ENCODE results near the gene BCAS3. TPM values are rescaled to one million over a fixed set of nuclear protein-coding genes. Genes with fewer than 3 reads are reported as not detected.

The BCAS3 gene
- total RNA-seq, 4 donors from 2014 or later, result 13.0 to 27.8 (median 20.7) TPM

DNA sequence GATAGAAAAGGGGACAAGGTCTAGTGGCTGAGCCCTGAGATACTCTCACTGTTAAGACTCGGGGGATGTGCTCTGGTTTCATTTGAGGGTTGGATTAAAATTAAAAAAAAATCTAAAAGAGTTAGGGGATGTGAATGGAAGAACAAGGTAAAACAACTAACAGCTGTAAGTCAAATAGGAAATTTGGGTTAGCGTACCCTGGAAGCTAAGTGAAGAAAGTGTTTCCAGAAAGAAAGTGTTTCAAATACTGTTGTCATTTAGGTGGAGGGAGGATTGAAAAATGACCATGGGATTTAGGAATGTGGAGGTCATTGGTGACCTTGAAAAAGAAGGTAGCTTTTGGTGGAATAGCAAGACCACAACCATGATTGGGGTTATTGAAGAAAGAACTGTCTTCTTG lies 40.0 kb upstream of the BCAS3 start:
- no peak overlapping the region for H3K27ac ChIP-seq

GRCh38 chr17:60639019-60639330 lies 38.7 kb upstream of the BCAS3 start:
- no peaks in the 10 kb centered on the region for H3K27me3 ChIP-seq
- no peak overlapping the region for H3K4me3 ChIP-seq
- peaks cover 0 to 11% (median 3%) of the 10 kb centered on the region in 3 donors for H3K4me1 ChIP-seq
- WGBS, 2 donors, result 72 to 81% methylated on average over 4 of the region's 4 CpGs
- no peak for TF ChIP-seq POLR2A (IDR thresholded peaks at IDR 0.05)
- TF ChIP-seq, protein P1, sequence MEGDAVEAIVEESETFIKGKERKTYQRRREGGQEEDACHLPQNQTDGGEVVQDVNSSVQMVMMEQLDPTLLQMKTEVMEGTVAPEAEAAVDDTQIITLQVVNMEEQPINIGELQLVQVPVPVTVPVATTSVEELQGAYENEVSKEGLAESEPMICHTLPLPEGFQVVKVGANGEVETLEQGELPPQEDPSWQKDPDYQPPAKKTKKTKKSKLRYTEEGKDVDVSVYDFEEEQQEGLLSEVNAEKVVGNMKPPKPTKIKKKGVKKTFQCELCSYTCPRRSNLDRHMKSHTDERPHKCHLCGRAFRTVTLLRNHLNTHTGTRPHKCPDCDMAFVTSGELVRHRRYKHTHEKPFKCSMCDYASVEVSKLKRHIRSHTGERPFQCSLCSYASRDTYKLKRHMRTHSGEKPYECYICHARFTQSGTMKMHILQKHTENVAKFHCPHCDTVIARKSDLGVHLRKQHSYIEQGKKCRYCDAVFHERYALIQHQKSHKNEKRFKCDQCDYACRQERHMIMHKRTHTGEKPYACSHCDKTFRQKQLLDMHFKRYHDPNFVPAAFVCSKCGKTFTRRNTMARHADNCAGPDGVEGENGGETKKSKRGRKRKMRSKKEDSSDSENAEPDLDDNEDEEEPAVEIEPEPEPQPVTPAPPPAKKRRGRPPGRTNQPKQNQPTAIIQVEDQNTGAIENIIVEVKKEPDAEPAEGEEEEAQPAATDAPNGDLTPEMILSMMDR (IDR thresholded peaks at IDR 0.05), result peak in 1 of 6 experiments; percentile 5
- H3K36me3 ChIP-seq, result peaks cover 0 to 64% (median 6%) of the 10 kb centered on the region in 3 donors
- no peak for DNase-seq
- H3K9me3 ChIP-seq, result no peaks in the 10 kb centered on the region
- intact Hi-C loops (cut with DNase I), result loop anchor here (5.0 kb wide), 1 partner anchor 62 kb away; no protein-coding TSS in a partner anchor
- no peak overlapping the region for H3K27ac ChIP-seq

More for the DNA sequence above, 40.0 kb upstream of the BCAS3 start:
- Histone ChIP-seq H3K27me3 (no peaks in the 10 kb centered on the region), H3K36me3 (peaks cover 0 to 67% (median 6%) of the 10 kb centered on the region in 3 donors), H3K4me1 (peaks cover 0 to 11% (median 3%) of the 10 kb centered on the region in 3 donors), H3K9me3 (no peaks in the 10 kb centered on the region), H3K4me3 (no peak overlapping the region)
- DNase-seq, result no peak
- TF ChIP-seq, protein P1 (IDR thresholded peaks at IDR 0.05), result no peak
- intact Hi-C loops (cut with DNase I), result loop anchor here (5.0 kb wide), 1 partner anchor 60 kb away; no protein-coding TSS in a partner anchor
- 70 to 95% methylated on average over 2 of the region's 2 CpGs for WGBS, 2 donors

DNA sequence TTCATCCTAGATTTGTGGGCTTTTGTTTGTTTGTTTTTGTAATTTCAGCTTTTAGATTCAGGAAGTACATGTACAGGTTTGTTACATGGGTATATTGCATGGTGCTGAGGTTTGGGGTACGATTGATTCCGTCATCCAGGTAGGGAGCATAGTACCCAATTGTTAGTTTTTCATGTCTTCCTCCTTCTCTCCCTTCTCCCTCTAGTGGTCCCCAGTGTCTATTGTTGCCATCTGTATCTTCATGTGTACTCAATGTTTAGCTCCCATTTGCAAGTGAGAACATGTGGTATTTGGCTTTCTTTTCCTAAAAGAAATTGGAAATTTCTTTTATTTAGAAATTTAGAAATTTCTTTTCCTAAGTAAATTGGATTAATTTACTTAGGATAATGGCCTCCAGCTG lies 37.1 kb upstream of the BCAS3 start:
- no peak for DNase-seq
- no peak for TF ChIP-seq POLR2A (IDR thresholded peaks at IDR 0.05)
- TF ChIP-seq, protein P1 (IDR thresholded peaks at IDR 0.05), result peak in 1 of 6 experiments; percentile 32
- intact Hi-C loops (cut with DNase I), result no loop called here
- Histone ChIP-seq H3K27me3 (no peaks in the 10 kb centered on the region), H3K9me3 (no peaks in the 10 kb centered on the region), H3K27ac (no peak overlapping the region), H3K36me3 (peaks cover 0 to 49% (median 6%) of the 10 kb centered on the region in 3 donors), H3K4me1 (peaks cover 0 to 11% (median 3%) of the 10 kb centered on the region in 3 donors), H3K4me3 (no peak overlapping the region)
- 83 to 90% methylated on average over 2 of the region's 2 CpGs for WGBS, 2 donors

GRCh38 chr17:60641126-60641525 lies 36.5 kb upstream of the BCAS3 start:
- Histone ChIP-seq H3K27me3 (no peaks in the 10 kb centered on the region), H3K9me3 (no peaks in the 10 kb centered on the region), H3K4me3 (no peak overlapping the region), H3K4me1 (peaks cover 0 to 11% (median 3%) of the 10 kb centered on the region in 3 donors), H3K27ac (no peak overlapping the region), H3K36me3 (peaks cover 0 to 48% (median 6%) of the 10 kb centered on the region in 3 donors)
- 79 to 82% methylated on average over 3 of the region's 3 CpGs for WGBS, 2 donors
- intact Hi-C loops (cut with DNase I), result no loop called here
- no peak for DNase-seq
- TF ChIP-seq, protein P1 (IDR thresholded peaks at IDR 0.05), result no peak
- TF ChIP-seq POLR2A (IDR thresholded peaks at IDR 0.05), result no peak

GRCh38 chr17:60641810-60642220 lies 35.8 kb upstream of the BCAS3 start:
- Histone ChIP-seq H3K27ac (no peak overlapping the region), H3K27me3 (no peaks in the 10 kb centered on the region), H3K9me3 (no peaks in the 10 kb centered on the region), H3K4me1 (peaks cover 0 to 11% (median 3%) of the 10 kb centered on the region in 3 donors), H3K4me3 (no peak overlapping the region), H3K36me3 (peaks cover 0 to 42% (median 6%) of the 10 kb centered on the region in 3 donors)
- WGBS, 2 donors, result 40 to 54% methylated on average over 1 of the region's 1 CpG
- intact Hi-C loops (cut with DNase I), result no loop called here
- TF ChIP-seq, protein P1 (IDR thresholded peaks at IDR 0.05), result peak in 4 of 6 experiments; percentile 10 to 48 (median 22)
- TF ChIP-seq POLR2A (IDR thresholded peaks at IDR 0.05), result no peak
- no peak for DNase-seq
